SK-N-SH treated with all-trans-retinoic acid at 6 μM for 48 hours (cell line): ENCODE data around the gene TTLL7.
"Not testable (repeated sequence)": the region's sequence is repeated elsewhere in the genome, so short reads cannot be mapped to it uniquely, and the experiment has no call there.

ENCODE experiments used
- ATAC-seq: fragments of 200-7000 bp; cut with Tn5 transposase; 3 replicates; pipeline ENCODE4 v1.9.1; 2020; ENCODE audit warnings: mild to moderate bottlenecking, moderate library complexity
- ARNTL ChIP-seq: fragments of 450-650 bp; formaldehyde crosslinking; IDR thresholded peaks from 2 replicates; pipeline ENCODE4 v1.5.0; 2020; ENCODE audit warnings: low read depth, mild to moderate bottlenecking, moderate library complexity, borderline replicate concordance
- BACH2 ChIP-seq: fragments of 250-450 bp; sonication (Bioruptor Pico); IDR thresholded peaks from 2 replicates; pipeline ENCODE4 v1.9.0; 2021; ENCODE audit warnings: mild to moderate bottlenecking, borderline replicate concordance
- CREB5 ChIP-seq: fragments of 250-450 bp; sonication (Bioruptor Pico); IDR thresholded peaks from 2 replicates; pipeline ENCODE4 v1.5.1; 2020; ENCODE audit warnings: low read depth, mild to moderate bottlenecking, moderate library complexity
- CSDC2 ChIP-seq: fragments of 250-450 bp; sonication (Bioruptor Pico); IDR thresholded peaks from 2 replicates; pipeline ENCODE4 v1.5.0; 2020; ENCODE audit warnings: mild to moderate bottlenecking, moderate library complexity
- CSRNP3 ChIP-seq: fragments of 250-450 bp; sonication (Bioruptor Pico); IDR thresholded peaks from 2 replicates; pipeline ENCODE4 v1.5.1; 2021; ENCODE audit warnings: mild to moderate bottlenecking, moderate library complexity
- ESRRG ChIP-seq: fragments of 250-450 bp; sonication (Bioruptor Pico); IDR thresholded peaks from 2 replicates; pipeline ENCODE4 v1.6.1; 2021; ENCODE audit warnings: mild to moderate bottlenecking
- GLIS3 ChIP-seq: fragments of 250-450 bp; sonication (Bioruptor Pico); IDR thresholded peaks from 2 replicates; pipeline ENCODE4 v1.5.0; 2020; ENCODE audit warnings: mild to moderate bottlenecking, moderate library complexity
- ISL1 ChIP-seq: fragments of 250-450 bp; sonication (Bioruptor Pico); IDR thresholded peaks from 2 replicates; pipeline ENCODE4 v2.1.2; 2022; ENCODE audit warnings: mild to moderate bottlenecking, moderate library complexity
- OSR1 ChIP-seq: fragments of 250-450 bp; sonication (Bioruptor Pico); IDR thresholded peaks from 2 replicates; pipeline ENCODE4 v1.8.0; 2022; ENCODE audit warnings: moderate library complexity, mild to moderate bottlenecking, inconsistent platforms
- PATZ1 ChIP-seq: fragments of 250-450 bp; sonication (Bioruptor Pico); IDR thresholded peaks from 2 replicates; pipeline ENCODE4 v1.8.0; 2020; ENCODE audit warnings: mild to moderate bottlenecking, moderate library complexity, borderline replicate concordance
- POU6F1 ChIP-seq: fragments of 250-450 bp; sonication (Bioruptor Pico); IDR thresholded peaks from 2 replicates; pipeline ENCODE4 v1.8.0; 2021; ENCODE audit warnings: low read depth, mild to moderate bottlenecking, moderate library complexity, borderline replicate concordance
- PPARA ChIP-seq: fragments of 250-450 bp; sonication (Bioruptor Pico); IDR thresholded peaks from 2 replicates; pipeline ENCODE4 v1.5.0; 2020; ENCODE audit warnings: mild to moderate bottlenecking, borderline replicate concordance
- RARB ChIP-seq: fragments of 250-450 bp; sonication (Bioruptor Pico); IDR thresholded peaks from 2 replicates; pipeline ENCODE4 v1.8.0; 2021; ENCODE audit warnings: mild to moderate bottlenecking, moderate library complexity
- TOX ChIP-seq: fragments of 250-450 bp; sonication (Bioruptor Pico); IDR thresholded peaks from 2 replicates; pipeline ENCODE4 v1.8.0; 2021; ENCODE audit warnings: mild to moderate bottlenecking, moderate library complexity, borderline replicate concordance
- ZC3H10 ChIP-seq: fragments of 250-450 bp; sonication (Bioruptor Pico); IDR thresholded peaks from 2 replicates; pipeline ENCODE4 v1.5.1; 2021; ENCODE audit warnings: mild to moderate bottlenecking, moderate library complexity
- ZFP30 ChIP-seq: fragments of 450-650 bp; formaldehyde crosslinking; IDR thresholded peaks from 2 replicates; pipeline ENCODE4 v1.5.0; 2022; ENCODE audit warnings: mild to moderate bottlenecking, moderate library complexity
- ZNF565 ChIP-seq: fragments of 450-650 bp; formaldehyde crosslinking; conservative IDR thresholded peaks from 2 replicates; pipeline ENCODE4 v1.5.0; 2020; ENCODE audit warnings: low read depth, mild to moderate bottlenecking, moderate library complexity
- ZNF70 ChIP-seq: fragments of 450-650 bp; formaldehyde crosslinking; IDR thresholded peaks from 2 replicates; pipeline ENCODE4 v1.5.0; 2020; ENCODE audit warnings: mild to moderate bottlenecking, moderate library complexity
- ZNF8 ChIP-seq: fragments of 450-650 bp; formaldehyde crosslinking; IDR thresholded peaks from 2 replicates; pipeline ENCODE4 v1.5.0; 2020; ENCODE audit warnings: mild to moderate bottlenecking, moderate library complexity

The TTLL7 gene

GRCh38 chr1:83990734-83991133, 8.2 kb downstream of the TTLL7 start:
- no peak for ATAC-seq
- TF ChIP-seq GLIS3 (CRISPR knock-in tag) (no peak), ARNTL (CRISPR knock-in tag) (no peak), ZC3H10 (no peak), ESRRG (no peak), CSDC2 (CRISPR knock-in tag) (no peak), POU6F1 (CRISPR knock-in tag) (no peak), PPARA (no peak)

GRCh38 chr1:83985048-83985447, 13.9 kb downstream of the TTLL7 start:
- ATAC-seq, result no peak
- TF ChIP-seq OSR1, result no peak
- no peak for TF ChIP-seq GLIS3 (CRISPR knock-in tag)
- no peak for TF ChIP-seq ZNF565 (CRISPR knock-in tag)

GRCh38 chr1:83983918-83984317, 15.0 kb downstream of the TTLL7 start:
- ATAC-seq, result not testable (repeated sequence)

GRCh38 chr1:83978056-83978455, 20.9 kb downstream of the TTLL7 start:
- no peak for ATAC-seq
- TF ChIP-seq ZNF8 (CRISPR knock-in tag) (no peak), CSRNP3 (no peak), PPARA (no peak), ZFP30 (CRISPR knock-in tag) (no peak)

GRCh38 chr1:83976920-83977319, 22.0 kb downstream of the TTLL7 start:
- ATAC-seq, result no peak

GRCh38 chr1:83970802-83971201, 28.1 kb downstream of the TTLL7 start:
- no peak for ATAC-seq
- TF ChIP-seq ARNTL (CRISPR knock-in tag) (no peak), TOX (CRISPR knock-in tag) (no peak), BACH2 (no peak), POU6F1 (CRISPR knock-in tag) (no peak), CSRNP3 (no peak), CREB5 (no peak), CSDC2 (CRISPR knock-in tag) (no peak), ZNF8 (CRISPR knock-in tag) (no peak), ZNF565 (CRISPR knock-in tag) (no peak), ZNF70 (CRISPR knock-in tag) (no peak), RARB (CRISPR knock-in tag) (no peak), ISL1 (CRISPR knock-in tag) (no peak)

More at GRCh38 chr1:83976920-83977319, 22.0 kb downstream of the TTLL7 start:
- TF ChIP-seq ISL1 (CRISPR knock-in tag), result no peak
- no peak for TF ChIP-seq ZNF8 (CRISPR knock-in tag)
- no peak for TF ChIP-seq PATZ1 (CRISPR knock-in tag)
- TF ChIP-seq RARB (CRISPR knock-in tag), result no peak
- no peak for TF ChIP-seq ESRRG
- no peak for TF ChIP-seq OSR1
- no peak for TF ChIP-seq ZNF70 (CRISPR knock-in tag)
- no peak for TF ChIP-seq ZC3H10
- TF ChIP-seq PPARA, result no peak
